Stimulated activated CD4-positive, alpha-beta T cell treated with anti-CD3 and anti-CD28 coated beads, Interleukin-4, amount 100 ng/mL, for 4 hours (primary cell): ENCODE data around the gene MITF.

Experiments
- DNase-seq, 2 experiments: peaks; one replicate each; pipeline ENCODE4 v3.0.0-alpha.2; 2020

The MITF gene, protein sequence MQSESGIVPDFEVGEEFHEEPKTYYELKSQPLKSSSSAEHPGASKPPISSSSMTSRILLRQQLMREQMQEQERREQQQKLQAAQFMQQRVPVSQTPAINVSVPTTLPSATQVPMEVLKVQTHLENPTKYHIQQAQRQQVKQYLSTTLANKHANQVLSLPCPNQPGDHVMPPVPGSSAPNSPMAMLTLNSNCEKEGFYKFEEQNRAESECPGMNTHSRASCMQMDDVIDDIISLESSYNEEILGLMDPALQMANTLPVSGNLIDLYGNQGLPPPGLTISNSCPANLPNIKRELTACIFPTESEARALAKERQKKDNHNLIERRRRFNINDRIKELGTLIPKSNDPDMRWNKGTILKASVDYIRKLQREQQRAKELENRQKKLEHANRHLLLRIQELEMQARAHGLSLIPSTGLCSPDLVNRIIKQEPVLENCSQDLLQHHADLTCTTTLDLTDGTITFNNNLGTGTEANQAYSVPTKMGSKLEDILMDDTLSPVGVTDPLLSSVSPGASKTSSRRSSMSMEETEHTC

DNA sequence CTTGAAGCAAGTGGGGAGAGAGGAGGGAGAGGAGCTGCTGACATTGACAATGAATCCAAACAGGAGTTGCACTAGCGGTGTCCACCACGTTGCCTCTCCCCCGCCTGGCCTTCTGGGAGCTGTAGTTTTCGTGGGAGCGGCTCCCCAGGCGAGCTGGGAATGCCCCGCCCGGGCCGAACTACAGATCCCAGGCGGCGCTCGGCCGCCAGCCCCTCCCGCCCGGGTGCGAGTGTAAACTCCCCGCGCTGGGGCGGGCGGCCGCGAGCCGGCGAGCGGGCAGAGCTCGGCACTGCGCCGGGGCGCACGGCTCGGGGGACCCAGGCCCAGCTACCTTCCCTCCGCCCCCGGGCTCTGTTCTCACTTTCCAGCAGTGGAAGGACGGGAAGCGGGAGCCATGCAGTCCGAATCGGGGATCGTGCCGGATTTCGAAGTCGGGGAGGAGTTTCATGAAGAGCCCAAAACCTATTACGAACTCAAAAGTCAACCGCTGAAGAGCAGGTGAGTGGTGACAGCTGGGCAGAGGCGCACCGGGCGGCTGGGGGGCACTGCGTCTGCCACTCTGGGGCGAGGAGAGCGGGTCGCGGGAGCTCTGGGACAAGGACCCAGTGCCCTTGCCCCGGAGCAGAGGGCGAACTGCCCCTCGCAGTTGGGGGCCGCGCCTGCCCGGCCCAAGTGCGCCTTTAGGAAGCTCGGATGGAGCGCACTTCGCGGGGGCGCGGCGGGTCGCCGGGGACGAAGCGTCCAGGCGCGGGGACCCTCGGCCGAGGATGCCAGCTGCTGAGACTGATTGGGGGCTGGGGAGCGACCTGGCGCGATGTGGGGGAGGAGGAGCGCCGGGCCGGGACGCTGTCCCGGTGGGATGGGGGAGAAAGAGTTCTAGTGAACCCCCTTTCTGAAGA lies at the start of gene MITF:
TSS of gene MITF (plus strand) at position 261 of the 899 bp plus-strand sequence. CDS start at position 395, 134 bp downstream.
- DNase-seq = peak in 1 of 2 experiments; percentile 3

DNA sequence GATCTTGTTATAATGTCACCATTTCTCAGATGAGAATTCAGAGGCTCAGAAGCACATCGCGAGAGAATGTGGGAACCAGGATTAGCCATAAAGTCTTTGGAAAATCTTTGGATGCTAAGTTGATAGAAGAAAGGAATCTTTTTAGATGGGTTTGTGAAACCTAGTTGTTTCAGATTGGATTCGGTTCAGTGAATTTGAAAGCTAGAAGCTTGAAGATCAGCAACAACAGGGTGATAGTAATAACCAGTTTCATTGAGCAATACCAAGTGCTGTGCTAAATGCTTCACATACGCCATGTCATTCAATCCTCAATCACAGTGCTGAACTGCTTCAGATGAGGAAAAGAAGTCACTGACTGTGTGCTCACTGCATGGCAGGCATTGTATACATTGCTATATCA lies 47.4 kb upstream of the MITF start:
- no peak for DNase-seq

DNA sequence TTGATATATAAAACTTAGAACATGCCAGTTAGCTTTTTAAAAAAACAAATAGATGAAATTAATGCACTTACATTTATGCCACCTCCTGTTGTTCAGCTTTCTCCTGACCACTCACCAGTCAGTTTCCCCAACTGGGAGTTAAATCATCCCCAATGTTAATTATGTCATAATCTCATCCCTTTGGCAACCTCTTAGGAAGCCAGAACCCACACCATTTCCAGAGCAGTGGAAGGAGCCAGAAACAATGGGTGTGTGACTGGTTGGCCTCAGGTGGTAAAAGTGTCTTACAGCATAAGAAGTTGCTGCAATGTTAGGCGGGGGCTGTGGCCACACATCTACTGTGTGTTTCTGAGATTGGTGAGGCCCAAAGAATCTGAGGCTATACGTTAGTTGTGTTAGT lies 46.5 kb upstream of the MITF start:
- no peak for DNase-seq

DNA sequence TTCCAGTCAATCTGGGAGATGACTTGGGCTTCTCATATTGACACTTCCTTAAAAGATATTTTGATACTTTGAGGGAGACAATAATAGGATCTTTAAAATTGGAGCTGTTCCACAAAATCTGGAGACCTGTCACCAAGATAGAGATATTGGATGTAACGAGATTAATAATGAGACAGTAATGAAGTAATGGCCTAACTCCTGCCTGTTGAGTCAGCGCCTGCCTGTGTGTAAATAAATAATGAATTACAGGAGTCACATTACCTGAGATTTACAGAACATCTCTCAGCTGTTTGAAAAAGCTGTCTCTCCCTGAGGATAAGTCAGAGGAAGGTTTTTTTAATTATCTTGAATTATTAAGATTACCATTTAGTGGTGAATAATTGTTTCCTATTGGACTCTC lies 43.8 kb upstream of the MITF start:
- DNase-seq = no peak

DNA sequence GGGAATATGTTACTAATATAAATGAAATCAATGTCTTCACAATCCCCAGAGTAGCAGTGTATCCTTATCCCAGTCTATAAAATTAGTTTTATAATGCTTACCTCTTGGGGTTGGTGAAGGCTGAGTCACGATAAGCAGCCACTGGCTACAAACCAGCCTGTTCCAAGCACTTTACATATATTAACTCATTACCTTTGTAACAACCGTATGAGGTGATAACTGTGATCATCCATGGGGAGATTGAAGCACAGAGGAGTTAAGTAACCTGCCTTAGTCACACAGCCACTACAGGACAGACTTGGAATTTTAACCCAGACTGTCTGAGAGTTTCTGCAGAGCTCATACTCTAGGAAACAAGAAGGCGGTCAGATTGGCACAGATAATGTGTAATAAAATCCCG lies 43.3 kb upstream of the MITF start:
- DNase-seq = no peak

DNA sequence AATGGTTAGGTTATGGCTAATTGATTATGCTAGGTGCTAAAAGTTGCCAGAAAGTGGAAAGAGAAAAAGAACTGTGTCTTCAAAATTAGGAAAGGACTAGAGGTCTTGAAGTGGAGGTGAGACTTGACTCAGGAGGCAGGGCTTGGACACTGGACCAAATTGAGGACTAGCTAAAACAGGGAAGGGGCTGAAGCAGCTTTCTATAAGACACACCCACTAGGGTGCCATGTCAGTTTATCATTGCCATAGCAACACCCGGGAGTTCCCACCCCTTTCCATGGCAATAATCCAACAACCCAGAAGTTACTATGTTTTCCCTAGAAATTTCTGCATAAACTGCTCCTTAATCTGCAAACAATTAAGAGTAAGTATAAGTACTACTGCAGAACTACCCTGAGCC lies 42.9 kb upstream of the MITF start:
- no peak for DNase-seq

DNA sequence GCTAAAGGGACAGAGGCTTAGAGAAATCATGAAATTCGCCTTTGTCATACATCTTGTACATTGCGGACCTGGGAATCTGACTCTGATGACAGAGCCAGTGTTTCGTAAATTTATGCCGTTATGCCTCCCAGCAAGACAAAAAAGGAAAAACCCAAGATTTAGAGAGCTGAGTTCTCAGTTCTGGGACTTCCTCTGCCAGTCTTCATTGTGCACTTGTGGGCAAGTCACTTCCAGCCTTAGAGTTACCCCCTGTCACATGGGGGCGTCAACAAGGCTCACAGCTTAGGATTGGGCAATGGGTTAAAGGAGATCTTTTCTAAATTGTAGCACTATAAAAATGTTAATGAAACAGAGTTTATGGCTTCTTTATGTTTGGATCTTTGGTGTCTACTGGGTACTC lies 41.9 kb upstream of the MITF start:
- DNase-seq = no peak

DNA sequence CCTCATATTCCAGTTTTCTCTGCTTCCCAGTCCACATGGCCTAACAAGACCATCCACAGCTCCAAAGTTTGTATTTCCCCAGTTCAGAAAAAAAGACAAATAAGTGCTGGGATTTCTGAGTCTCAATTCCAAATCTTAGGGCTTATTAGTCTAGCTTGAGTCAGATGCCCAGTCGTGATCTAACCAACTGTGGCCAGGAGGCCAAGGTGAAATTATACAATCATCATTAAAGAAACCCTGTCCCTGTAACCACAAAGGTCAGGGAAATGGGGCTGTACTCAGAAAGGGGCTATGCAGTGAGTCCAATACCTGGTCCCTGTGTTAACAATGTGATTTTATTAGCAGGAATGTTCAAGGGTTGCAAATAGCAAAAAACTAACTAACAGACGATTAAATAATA lies 40.5 kb upstream of the MITF start:
- DNase-seq = no peak

DNA sequence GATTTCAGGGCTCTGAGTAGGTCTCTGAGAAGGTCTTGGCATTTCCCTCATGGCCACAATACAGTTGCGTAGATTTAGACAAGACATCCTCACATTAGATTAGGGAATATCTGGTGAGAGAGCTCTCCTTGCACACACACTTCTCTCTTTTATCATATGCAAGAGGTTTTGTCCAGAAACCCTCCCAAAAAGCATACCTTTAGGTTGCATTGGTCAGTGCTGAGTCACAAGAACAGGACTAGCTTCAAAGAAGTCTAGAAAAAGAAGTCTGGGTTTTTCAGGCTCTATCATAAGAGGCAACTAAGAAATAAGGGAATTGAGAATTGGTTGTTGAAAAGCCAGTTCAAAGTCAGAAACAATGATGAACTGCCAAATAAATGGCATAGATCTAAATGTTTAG lies 40.1 kb upstream of the MITF start:
- no peak for DNase-seq

DNA sequence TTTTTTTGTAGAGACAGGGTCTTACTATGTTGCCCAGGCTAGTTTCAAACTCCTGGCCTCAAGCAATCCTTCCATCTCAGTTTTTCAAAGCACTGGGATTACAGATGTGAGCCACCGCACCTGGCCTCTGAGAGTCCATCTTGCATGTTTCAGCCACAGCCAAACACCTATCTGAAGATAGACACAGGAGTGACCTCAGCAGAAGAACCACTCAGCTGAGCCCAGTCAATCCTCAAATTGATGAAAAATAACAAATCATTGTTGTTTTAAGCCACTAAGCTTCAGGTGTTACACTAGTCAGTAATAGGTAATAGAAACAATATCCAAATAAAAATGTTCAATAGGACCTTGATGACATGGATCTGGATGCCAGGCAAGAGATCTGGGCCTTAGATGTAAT lies 38.3 kb upstream of the MITF start:
- DNase-seq = no peak

DNA sequence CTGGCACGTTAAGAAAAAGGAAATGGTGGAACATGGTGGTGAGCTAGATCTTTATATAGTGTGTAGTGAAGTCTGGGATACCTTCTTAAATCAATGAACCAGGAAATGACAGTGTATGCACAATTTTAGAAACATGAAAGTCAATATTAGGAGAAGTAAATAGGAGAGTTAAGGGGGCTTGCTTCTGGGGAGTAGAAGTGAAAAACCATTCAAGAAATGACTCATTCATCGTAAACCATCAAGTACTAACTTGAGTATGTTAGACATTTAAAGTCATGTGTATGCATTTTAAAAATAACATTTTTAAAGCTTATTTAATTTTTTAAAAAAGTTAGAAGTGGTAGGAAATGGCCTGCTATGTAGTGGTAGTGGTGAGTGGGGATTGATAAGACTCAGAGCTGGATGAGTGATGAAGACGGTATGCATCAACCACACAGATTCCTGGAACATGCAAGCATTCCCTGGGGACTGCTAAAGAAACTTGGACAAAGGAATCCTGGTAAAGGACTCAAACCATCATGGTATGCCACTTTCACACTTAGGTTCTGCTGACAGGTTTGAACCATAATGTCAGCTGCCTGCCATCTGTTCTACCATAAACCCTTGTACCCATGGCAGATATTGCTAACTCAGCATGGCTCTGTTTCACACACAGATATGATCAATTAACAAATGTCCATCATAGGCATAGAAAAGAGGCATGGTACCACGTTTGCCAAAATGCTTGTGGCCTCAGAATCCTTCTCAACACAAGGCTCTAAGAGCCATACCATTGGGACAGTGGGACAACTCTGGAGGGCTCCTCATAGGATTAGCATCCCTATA lies 28.9 kb upstream of the MITF start:
- DNase-seq = no peak

DNA sequence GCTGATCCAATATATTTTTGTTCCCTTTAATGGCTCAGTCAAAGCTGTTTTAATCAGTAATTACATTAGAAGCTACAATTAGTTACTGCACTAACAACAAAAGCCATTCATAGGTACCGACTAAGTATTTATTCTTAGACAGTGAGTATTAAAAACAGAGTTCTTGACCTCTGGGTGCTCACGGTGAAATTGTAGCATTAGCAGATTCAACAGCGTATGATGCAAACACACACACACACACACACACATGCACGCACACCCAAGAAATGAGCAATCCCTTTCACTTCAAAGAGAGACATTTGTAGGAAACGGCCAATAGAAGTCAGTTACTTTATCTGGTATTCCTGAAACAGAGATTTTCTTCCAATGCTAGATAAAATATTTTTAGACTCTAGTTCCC lies 27.0 kb upstream of the MITF start:
- DNase-seq = no peak

DNA sequence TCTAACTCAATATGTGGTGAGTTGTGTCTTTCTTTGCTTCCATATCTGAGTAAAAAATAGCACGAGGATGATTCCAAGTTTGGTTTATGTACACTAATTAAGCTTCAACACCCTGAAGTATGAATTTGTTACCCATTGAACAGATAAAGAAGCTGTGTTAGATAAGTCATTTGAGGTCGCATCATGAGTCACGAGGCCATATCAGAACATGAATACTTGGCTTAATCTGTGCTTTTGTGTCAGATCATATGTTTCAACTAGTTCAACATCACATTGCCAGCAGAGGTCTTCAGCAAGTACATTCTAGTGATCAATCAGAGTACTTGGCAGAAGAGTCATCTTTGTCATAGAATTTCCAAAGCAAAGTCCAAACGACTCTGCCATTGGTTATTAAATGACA lies 26.3 kb upstream of the MITF start:
- DNase-seq = no peak

DNA sequence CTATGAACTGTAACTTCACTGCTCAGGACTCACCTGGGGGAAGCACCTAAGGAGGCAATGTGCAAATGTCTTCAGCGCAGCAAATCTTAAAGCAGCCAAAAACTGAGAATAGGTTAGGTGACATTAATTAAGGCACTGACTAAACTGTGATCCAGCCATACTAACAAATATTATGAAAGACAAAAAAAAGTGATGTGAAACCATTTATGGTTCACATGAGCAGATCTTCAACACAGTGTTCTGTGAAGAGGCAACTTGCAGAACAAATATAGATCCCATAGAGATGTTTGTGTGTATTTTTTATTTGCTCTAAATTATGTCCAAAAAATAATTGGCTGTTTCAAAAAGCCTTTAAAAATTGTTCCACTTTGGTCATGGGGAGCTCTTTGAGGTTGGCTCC lies 24.1 kb upstream of the MITF start:
- no peak for DNase-seq

DNA sequence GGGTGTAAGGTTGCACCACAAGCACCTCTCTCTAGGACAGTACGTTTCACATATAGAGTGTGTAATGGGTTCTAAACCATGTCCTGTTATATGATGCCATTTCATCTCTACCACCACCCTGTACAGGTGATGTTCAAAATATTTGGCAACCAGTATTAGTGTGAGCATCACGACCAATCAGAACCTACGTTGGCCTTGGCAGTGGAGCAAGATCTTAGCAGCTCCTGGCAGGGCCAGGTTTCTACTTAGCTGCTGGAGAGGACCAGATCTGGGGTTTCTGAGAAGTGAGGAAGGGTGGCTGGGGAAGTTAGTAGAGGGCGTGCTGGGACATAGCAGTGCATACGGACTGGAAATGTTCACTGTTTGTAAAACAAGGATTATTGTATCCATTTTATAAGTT lies 23.1 kb upstream of the MITF start:
- no peak for DNase-seq

DNA sequence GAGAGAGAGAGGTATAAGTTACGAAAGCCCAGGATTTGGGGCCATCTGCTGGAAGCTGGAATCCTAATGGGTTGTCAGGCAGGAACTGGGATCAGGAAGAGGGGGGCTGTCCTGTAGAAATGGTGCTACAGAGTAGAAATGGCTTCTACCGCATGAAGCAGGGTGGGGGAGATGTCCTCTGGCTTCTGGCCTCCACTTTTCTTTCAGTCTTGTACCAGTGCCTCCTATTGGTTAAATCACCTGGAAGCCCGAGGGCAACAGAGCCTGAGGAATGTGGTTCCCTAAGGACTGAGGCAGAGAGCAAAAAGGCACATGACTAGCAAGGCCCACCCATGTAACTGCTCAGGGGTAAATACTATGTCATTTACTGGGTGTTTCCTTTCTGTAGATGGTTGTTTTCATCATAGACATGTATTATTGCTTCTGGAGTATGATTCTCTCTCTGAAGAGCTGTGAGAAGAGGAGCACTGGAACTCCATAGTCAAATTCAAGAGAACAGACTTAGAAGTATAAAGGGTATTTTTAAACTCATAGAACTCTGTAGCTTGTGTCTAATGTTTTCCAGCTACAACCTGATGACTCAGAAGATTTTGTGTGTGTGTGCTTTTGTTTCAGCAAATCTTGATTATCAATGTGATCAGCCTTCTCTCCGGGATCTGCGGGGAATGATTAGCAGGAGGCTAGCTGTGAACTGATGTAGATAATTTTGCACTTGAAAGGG lies 20.2 kb upstream of the MITF start:
- no peak for DNase-seq

DNA sequence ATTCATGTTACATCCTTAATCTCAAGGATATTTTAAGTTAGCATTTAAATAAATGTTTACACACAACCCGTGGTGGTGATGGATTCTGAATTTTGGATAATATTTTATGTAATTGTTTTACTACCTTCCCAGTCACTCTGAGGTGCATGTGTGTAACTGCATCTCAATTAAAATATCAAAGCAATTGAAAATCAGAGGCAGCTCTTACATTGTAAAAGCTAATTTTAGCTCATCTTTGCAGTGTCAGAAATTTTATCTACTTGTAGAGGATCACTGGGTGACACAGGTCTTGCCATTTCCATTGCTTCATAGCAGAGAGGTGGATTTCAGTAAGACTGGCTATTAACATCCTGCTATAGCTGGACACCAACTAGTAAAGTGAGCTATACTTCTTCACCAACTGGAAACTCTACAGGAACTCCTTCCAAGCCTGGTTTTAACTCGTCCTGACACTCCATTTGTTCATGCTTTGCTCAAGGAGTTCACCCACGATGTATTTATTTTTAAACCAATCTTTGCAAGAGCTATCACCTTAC lies 19.6 kb upstream of the MITF start:
- DNase-seq = no peak

DNA sequence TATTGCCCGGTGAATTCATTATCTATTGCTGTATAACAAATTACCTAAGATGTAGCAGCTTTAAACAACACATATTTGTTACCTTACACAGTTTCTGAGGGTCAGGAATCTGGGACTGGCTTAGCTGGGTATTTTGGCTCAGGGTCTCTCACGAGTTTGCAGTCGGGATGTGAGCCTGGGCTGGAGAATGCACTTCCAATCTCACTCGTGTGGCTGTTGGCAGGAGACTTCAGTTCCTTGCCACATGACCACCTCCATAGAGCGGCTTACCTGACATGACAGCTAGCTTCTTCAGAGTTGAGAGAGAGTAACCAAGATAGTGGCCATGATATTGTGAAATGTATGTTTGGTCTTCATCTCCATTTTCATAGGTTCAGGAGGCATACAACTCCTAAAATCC lies 18.4 kb upstream of the MITF start:
- DNase-seq = no peak

DNA sequence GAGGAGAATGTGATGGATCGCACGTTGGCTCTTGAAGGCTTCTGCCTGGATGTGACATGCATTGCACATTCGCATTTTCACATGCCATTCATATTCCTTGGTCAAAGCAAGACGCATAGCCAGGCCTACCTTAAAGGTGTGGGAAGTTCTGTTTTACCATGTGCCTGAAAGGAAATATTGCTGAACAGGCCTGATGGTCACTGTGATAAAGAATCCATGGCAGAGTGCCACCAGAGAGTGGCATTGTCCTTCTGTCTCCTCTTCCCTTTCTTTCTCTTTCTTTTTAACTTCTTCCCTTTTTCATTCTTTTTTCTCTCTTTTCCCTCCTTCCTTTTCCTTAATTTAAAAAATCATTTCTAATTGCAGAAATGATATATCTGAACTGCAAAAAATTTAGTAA lies 15.9 kb upstream of the MITF start:
- DNase-seq = no peak

DNA sequence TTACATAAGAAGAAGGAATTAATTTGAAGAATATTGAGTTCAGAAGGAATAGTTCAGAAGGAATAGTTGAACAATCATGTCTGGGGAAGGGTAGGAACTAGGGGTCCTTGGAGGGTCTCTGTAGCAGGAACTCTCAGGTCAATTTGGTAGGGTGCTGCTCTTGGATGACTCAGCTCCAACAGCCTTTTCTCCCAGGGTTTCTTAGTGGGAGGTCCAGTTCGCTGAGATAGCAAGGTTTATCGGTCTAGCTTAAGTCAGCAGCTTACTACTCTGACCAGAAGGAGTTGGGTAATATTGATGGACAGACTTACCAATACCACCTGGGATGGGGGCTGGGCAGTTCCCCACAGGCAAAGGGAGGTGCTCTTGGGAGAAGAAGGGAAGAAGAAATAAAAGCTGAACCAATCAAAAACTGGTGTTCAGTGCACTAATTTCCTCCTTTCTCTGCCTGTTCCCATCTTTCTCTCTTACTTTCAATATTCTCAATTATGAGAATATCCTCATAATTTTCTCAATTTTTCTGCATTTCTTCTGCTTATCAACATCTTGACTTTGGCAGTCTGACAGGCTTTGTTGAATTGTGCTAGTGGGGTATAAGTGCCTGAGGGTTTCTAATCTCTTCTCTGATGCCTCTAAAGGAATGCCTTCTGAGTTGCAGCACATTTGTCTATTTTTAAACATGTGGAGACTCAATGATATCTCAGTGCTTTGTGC lies 14.4 kb upstream of the MITF start:
- DNase-seq = no peak

DNA sequence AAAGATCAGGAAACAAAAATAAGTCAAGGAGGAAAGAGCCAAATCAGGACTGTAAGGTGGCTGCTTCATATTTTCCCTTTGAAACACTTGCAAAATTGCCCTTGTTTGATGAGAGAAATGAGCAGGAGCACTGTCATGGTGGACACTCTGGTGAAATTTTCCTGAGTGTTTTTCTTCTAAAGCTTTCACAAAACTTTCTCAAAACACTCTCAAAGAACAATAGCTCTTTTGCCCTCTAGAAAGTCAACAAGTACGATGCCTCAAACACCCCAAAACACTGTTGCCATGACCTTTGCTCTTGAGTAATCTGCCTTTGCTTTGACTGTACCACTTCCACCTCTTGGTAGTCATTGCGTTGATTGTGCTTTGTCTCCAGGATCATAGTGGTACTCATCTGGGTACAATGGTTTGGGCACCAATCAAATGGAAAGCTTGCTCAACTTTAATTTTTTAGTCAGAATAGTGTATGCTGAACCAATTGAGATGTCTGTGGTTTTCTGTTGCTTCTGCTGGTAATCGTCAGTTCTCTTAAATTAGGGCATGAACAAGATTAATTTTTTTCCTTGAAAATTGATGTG lies 13.2 kb upstream of the MITF start:
- no peak for DNase-seq
